GM20431 (cell line): ENCODE results near the gene PCDHB4.
"Not testable (repeated sequence)": the region's sequence is repeated elsewhere in the genome, so short reads cannot be mapped to it uniquely, and the experiment has no call there.

Experiments used
- in situ Hi-C: fragments of 300-500 bp; cut with MseI, MboI; formaldehyde crosslinking; loops from one replicate; pipeline ENCODE4 v1.15.0; 2020; ENCODE audit warnings: low sequenced_read_pairs; ENCODE audit not compliant: unreplicated experiment

Gene PCDHB4

DNA sequence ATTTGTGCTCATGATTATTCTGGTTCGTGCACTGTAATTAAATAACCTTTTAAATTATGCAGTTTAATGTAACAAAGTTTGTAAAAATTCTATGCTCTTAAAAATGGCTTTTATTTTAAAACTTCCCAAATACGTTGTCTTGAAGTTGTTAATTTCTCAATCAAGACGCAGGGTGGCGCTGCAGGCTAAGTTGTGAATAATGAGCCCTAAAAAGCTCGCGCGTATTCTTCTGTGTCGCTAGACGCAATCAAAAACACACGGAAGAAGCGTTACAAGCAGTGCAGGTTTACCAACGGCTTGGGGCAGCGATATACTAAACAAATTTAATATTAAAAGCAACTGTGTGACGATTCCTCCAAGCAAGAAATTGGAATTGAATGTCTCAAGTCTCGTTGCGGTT lies at the start of gene PCDHB4:
PCDHB4 (plus strand) TSS at position 256 of the 400 bp plus-strand sequence. CDS start 181 bp downstream, outside the sequence.
- in situ Hi-C loops, result no loop called here

DNA sequence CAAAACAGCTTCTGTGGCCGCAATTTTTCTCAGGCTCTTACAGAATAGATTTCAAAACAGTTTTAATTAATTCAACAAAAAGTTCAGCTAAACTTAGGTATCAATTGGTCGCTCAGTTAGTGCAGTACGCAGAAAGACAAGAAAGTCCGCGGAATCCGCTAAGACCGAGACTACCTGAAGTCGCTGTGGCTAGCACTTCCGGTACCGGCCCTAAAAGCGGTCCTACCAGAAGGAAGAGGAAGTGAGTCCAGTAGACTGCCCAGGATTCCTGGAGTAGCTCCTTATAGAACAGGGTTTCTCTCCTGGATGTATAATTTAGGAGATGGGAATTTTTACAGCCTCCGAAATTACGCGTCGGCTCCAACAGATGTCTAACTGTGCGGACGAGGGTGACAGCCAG lies 43.8 kb upstream of the PCDHB4 start:
- in situ Hi-C loops, result no loop called here

DNA sequence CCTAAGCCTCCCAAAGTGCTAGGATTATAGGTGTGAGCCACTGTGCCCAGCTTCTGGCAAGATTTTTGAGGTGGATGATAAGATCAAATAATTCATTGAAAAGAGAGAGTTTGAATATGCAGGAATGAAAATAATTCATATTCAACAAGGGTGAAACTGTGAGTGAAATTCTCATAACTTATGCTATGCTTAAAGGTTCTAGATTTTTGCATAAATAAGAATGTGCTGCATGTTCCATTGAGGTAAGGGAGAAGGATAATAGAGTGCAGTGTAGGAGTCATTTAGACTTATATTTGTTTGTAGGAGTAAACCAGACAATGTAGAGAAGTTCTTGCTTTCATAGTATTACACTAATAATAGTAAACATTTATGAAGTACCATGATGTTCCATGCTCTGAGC lies 39.4 kb upstream of the PCDHB4 start:
- in situ Hi-C loops, result no loop called here

DNA sequence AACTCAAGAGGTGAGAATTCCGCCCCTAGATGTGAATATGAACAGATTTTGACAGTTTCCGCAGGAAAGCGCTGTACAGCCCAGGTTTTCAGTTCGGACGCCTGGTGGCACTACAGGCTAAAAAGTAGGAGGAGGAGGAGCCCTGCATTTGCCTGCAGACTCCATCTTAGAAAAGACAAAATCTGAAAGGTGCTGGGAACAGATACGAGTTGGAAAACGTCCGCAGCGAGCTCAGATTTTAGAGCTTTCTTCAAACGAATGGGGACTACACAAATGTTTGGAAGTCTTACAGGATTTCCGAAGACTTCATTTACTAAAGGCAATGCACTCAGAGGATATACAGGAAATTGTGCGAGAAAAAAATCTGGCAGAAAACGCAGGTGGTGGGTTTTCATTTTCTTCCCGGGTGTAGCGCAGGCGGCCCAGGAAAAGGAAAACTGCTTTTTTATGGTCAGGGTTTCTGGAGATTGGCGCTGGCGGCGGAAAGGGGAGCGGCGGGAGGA lies 37.1 kb upstream of the PCDHB4 start:
- in situ Hi-C loops, result no loop called here

DNA sequence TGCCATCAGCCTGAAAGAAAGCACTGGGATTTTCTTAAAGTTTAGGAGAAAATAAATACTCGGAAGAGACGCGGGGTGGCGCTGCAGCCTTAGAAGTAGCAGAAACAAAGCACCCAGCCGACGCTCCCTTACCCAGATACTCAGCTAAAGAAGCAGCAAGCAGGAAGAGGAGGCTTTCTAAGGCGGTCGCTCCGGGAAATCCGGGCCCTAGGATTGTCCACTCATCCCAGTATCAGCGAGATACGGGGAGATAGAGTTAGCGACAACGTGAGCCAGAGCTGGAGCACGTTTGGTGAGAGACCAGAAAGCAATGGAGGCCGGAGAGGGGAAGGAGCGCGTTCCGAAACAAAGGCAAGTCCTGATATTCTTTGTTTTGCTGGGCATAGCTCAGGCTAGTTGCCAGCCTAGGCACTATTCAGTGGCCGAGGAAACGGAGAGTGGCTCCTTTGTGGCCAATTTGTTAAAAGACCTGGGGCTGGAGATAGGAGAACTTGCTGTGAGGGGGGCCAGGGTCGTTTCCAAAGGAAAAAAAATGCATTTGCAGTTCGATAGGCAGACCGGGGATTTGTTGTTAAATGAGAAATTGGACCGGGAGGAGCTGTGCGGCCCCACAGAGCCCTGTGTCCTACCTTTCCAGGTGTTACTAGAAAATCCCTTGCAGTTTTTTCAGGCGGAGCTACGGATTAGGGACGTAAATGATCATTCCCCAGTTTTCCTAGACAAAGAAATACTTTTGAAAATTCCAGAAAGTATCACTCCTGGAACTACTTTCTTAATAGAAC lies 26.9 kb upstream of the PCDHB4 start, which contains the start of gene PCDHB2:
PCDHB2 (plus strand) TSS at position 135 of the 782 bp plus-strand sequence; CDS start at position 311, 176 bp downstream.
- in situ Hi-C loops, result no loop called here

DNA sequence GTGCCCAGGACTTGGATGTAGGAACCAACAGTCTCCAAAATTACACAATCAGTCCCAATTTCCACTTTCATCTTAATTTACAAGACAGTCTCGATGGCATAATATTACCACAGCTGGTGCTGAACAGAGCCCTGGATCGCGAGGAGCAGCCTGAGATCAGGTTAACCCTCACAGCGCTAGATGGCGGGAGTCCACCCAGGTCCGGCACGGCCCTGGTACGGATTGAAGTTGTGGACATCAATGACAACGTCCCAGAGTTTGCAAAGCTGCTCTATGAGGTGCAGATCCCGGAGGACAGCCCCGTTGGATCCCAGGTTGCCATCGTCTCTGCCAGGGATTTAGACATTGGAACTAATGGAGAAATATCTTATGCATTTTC lies 26.4 kb upstream of the PCDHB4 start:
- in situ Hi-C loops, result no loop called here

DNA sequence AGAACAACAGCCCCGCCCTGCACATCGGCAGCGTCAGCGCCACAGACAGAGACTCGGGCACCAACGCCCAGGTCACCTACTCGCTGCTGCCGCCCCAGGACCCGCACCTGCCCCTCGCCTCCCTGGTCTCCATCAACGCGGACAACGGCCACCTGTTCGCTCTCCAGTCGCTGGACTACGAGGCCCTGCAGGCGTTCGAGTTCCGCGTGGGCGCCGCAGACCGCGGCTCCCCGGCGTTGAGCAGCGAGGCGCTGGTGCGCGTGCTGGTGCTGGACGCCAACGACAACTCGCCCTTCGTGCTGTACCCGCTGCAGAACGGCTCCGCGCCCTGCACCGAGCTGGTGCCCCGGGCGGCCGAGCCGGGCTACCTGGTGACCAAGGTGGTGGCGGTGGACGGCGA lies 25.4 kb upstream of the PCDHB4 start:
- in situ Hi-C loops, result not testable (repeated sequence)

DNA sequence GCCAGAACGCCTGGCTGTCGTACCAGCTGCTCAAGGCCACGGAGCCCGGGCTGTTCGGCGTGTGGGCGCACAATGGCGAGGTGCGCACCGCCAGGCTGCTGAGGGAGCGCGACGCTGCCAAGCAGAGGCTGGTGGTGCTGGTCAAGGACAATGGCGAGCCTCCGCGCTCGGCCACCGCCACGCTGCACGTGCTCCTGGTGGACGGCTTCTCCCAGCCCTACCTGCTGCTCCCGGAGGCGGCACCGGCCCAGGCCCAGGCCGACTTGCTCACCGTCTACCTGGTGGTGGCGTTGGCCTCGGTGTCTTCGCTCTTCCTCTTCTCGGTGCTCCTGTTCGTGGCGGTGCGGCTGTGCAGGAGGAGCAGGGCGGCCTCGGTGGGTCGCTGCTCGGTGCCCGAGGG lies 25.0 kb upstream of the PCDHB4 start:
- in situ Hi-C loops, result not testable (repeated sequence)

DNA sequence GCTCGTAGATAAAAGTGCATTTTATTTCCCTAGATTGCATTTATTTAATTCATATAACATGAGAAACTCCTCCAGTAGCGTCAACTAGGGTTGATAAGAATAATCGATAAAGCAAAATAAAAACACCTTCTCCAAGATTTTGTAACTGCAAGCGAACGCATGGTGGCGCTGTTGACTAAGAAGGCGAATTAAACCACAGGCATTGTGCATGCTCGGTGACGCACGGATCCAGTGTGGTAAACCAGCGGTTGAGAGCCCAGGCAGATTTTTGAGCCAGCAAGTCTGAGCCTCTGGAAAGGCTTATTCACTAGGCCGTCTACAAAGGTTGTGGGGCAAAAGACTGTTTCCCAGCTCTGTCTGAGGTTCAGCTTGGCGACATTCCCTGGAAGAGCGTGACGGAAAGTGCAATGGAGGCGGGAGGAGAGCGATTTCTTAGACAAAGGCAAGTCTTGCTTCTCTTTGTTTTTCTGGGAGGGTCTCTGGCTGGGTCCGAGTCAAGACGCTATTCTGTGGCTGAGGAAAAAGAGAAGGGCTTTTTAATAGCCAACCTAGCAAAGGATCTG lies 21.3 kb upstream of the PCDHB4 start, which contains the start of gene PCDHB3:
PCDHB3 (plus strand) TSS at position 231 of the 563 bp plus-strand sequence; CDS start at position 408, 177 bp downstream.
- in situ Hi-C loops, result no loop called here

DNA sequence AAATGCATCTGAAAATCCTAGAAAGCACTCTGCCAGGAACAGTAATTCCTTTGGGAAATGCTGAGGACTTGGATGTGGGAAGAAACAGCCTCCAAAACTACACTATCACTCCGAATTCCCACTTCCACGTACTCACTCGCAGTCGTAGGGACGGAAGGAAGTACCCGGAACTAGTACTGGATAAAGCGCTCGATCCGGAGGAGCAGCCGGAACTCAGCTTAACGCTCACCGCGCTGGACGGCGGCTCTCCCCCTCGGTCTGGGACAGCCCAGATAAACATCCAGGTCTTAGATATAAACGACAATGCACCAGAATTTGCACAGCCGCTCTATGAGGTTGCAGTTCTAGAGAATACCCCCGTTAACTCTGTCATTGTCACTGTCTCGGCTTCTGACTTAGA lies 20.6 kb upstream of the PCDHB4 start:
- in situ Hi-C loops, result no loop called here

DNA sequence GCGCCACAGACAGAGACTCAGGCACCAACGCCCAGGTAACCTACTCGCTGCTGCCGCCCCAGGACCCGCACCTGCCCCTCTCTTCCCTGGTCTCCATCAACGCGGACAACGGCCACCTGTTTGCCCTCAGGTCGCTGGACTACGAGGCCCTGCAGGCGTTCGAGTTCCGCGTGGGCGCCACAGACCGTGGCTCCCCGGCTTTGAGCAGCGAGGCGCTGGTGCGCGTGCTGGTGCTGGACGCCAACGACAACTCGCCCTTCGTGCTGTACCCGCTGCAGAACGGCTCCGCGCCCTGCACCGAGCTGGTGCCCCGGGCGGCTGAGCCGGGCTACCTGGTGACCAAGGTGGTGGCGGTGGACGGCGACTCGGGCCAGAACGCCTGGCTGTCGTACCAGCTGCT lies 19.5 kb upstream of the PCDHB4 start:
- in situ Hi-C loops, result not testable (repeated sequence)

DNA sequence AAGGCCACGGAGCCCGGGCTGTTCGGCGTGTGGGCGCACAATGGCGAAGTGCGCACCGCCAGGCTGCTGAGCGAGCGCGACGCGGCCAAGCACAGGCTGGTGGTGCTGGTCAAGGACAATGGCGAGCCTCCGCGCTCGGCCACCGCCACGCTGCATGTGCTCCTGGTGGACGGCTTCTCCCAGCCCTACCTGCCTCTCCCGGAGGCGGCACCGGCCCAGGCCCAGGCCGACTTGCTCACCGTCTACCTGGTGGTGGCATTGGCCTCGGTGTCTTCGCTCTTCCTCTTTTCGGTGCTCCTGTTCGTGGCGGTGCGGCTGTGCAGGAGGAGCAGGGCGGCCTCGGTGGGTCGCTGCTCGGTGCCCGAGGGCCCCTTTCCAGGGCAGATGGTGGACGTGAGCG lies 19.1 kb upstream of the PCDHB4 start:
- in situ Hi-C loops, result not testable (repeated sequence)

DNA sequence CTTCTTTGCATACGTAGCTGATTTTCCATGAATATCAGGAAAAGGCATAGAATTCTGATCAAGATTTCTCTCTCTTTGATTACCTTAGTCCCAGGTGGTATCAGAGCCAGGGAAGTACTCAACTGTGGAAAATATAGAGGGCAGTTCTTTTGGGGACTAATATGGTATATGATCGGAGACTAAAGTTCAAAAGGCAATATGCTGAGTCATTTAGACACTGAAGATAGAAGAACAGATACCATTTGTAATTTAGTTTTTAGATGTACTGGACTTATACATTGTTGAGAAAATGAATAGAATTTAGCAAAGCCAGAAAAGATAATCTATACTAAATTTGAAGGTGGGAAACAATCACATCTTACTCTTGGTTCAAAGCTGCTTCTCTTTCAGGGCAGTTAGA lies 16.3 kb upstream of the PCDHB4 start:
- in situ Hi-C loops, result no loop called here

DNA sequence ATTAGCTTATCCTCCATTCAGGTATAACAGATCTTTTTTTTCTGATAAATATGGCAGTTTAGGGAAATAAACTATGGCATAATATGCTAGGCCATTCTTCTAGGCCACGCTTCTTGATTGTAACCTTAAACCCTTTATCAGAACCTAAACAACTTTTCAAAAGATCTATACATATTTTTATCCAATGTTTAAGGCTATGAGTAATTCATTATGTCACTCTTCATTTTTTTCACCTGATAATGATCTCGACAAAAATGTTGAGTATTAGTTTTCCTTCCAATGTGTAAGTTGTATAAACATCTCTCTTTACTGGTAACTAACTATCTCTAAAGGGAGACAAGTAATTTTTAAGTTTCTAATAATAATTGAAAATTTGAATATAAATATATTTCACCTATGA lies 2.4 kb upstream of the PCDHB4 start:
- in situ Hi-C loops, result no loop called here

DNA sequence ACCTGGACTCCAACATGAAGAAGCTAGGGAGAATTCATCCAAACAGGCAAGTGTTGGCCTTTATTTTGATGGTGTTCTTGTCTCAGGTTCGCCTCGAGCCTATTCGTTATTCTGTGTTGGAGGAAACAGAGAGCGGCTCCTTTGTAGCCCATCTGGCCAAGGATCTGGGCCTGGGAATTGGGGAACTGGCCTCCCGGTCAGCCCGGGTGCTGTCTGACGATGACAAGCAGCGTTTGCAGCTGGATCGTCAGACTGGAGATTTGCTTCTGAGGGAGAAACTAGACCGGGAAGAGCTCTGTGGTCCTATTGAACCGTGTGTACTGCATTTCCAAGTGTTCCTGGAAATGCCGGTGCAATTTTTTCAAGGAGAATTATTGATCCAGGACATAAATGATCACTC lies 367 bp downstream of the PCDHB4 start:
- in situ Hi-C loops, result no loop called here

DNA sequence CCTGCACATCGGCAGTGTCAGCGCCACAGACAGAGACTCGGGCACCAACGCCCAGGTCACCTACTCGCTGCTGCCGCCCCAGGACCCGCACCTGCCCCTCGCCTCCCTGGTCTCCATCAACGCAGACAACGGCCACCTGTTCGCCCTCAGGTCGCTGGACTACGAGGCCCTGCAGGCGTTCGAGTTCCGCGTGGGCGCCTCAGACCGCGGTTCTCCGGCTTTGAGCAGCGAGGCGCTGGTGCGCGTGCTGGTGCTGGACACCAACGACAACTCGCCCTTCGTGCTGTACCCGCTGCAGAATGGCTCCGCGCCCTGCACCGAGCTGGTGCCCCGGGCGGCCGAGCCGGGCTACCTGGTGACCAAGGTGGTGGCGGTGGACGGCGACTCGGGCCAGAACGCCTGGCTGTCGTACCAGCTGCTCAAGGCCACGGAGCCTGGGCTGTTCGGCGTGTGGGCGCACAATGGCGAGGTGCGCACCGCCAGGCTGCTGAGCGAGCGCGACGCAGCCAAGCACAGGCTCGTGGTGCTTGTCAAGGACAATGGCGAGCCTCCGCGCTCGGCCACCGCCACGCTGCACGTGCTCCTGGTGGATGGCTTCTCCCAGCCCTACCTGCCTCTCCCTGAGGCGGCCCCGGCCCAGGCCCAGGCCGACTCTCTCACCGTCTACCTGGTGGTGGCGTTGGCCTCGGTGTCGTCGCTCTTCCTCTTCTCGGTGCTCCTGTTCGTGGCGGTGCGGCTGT lies 1.9 kb downstream of the PCDHB4 start:
- in situ Hi-C loops, result not testable (repeated sequence)

DNA sequence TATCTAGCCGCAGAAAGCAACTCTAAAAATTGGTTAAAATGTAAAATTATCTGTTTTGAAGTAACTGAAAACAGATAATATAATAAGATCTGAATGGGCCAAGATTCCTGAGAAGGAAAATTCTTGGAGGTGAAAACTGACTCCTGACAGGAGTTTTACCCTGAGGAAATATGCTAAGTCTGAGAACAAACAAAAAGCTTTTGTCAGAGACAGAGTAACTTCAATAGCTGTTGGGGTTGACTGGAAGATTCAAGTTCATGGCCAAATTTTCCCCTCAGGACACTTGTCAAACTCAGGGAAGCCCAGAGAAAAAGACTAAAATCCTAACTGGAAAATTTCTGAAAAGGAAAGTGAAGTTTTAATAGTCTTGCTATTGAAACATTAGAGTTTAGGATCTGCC lies 5.7 kb downstream of the PCDHB4 start:
- in situ Hi-C loops, result no loop called here

DNA sequence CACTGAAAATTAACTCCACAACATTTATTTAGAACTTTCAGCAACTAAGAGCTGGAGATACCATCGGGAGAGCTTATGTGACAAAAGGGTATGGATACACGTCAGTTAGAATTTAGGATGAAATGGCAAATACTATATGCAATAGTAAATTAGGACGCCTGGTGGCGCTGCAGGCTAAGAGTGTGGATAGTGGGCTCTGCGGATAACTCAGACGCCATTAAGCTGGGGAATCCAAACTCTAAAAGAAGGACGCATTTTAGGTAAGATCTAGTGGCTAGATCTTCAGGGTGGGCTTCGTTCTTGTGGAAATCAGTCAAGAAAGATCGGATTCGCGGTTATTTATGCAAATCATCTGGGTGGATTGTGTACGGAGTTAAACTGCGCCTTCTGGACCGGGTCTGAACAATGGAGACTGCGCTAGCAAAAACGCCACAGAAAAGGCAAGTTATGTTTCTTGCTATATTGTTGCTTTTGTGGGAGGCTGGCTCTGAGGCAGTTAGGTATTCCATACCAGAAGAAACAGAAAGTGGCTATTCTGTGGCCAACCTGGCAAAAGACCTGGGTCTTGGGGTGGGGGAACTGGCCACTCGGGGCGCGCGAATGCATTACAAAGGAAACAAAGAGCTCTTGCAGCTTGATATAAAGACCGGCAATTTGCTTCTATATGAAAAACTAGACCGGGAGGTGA lies 13.6 kb downstream of the PCDHB4 start, which contains the start of gene PCDHB5:
PCDHB5 (plus strand) TSS at position 177 of the 688 bp plus-strand sequence; CDS start at position 406, 229 bp downstream.
- in situ Hi-C loops, result no loop called here

DNA sequence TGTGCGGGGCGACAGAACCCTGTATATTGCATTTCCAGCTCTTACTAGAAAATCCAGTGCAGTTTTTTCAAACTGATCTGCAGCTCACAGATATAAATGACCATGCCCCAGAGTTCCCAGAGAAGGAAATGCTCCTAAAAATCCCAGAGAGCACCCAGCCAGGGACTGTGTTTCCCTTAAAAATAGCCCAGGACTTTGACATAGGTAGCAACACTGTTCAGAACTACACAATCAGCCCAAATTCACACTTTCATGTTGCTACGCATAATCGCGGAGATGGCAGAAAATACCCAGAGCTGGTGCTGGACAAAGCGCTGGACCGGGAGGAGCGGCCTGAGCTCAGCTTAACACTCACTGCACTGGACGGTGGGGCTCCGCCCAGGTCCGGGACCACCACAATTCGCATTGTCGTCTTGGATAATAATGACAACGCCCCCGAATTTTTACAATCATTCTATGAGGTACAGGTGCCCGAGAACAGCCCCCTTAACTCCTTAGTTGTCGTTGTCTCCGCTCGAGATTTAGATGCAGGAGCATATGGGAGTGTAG lies 14.2 kb downstream of the PCDHB4 start:
- in situ Hi-C loops, result no loop called here

DNA sequence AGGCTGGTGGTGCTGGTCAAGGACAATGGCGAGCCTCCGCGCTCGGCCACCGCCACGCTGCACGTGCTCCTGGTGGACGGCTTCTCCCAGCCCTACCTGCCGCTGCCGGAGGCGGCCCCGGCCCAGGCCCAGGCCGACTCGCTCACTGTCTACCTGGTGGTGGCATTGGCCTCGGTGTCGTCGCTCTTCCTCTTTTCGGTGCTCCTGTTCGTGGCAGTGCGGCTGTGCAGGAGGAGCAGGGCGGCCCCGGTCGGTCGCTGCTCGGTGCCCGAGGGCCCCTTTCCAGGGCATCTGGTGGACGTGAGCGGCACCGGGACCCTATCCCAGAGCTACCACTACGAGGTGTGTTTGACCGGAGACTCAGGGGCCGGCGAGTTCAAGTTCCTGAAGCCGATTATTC lies 15.7 kb downstream of the PCDHB4 start:
- in situ Hi-C loops, result not testable (repeated sequence)
